GM19193 (cell line): ENCODE data around the gene CCDC92B.

Experiments
- POLR2A ChIP-seq: IDR thresholded peaks from 4 replicates; pipeline ENCODE4 v1.6.1; 2011; ENCODE audit not compliant: insufficient read depth, insufficient read length; ENCODE audit errors: extremely low read depth

Gene CCDC92B

GRCh38 chr17:2713881-2714280, 35.6 kb downstream of the CCDC92B start:
- no peak for TF ChIP-seq POLR2A

- no peak for TF ChIP-seq POLR2A
Observed at GRCh38 chr17:2712300-2713043, 37.0 kb downstream of the CCDC92B start.

DNA sequence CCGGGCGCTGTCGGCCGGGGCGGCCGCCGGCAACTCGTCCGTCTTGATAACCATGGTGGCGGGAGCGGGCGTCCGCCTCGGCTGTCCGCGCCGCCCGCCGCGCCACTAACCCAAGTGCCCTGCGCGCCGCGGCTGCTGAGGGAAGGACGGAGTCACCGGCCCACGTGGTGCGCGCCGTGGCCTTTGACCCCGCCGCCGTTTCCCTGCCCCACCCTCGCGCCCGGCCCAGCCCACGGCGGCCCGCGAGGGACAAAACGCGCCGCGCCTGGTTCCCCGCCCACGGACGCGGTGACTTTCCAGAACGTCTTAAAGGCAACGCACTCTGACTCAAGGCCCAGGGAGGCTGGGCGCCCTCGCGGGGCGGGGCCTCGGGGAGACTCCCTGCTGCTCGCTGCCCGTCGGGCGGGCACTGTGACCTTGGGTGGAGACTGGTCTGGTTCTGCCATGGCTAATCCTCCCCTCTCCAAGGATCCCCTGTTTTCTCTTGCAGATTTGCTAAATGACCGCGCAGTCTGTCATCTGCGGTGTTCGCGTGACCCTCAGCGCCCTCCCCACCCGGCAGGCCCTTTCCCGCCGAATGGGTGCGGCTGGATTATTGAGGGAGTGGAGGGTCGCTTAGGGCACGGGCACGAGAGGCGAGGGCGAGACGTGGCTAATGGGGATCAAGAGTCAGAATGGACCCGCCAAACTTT, 37.7 kb downstream of the CCDC92B start, which contains the start of gene CLUH:
Gene CLUH, minus strand, starts transcription at position 157 of the 692 bp plus-strand sequence. Its CDS starts 103 bp downstream, at position 54.
- TF ChIP-seq POLR2A = peak; percentile 84

GRCh38 chr17:2710803-2711607, 38.4 kb downstream of the CCDC92B start:
- peak; percentile 18 for TF ChIP-seq POLR2A

DNA sequence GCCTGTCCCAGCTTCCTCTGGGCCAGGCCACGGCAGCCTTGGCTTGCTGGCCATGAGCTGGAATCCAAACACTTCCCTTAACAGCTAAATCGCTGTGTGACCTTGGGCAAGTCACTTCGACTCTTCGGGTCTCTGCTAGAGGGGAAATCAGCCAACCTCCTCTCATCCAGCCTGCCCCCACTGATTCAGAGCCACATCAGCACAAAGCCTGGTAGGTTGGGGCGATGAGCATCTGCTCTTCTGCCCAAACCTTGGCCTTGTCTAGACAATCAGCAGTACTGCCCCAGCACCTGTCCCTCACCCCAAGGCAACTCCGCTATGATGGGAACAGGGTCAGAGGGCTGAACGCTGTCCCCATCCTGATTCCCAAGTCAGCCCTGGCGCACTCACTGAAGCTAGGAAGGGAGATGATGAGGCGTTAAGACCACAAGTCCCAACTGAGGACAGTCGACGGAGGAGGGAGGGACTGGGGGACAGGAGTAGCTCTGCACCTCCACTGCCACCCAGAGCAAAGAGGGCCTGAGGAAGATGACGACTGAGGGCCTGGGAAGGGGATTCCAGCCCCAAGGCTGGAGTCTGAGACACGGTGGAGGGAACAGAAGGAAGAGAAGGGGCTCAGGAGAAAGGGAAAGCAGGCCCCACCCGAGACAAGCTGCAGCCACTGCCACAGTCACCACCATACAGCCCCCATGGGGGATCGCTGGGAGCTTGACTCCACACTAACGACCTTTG, 39.2 kb downstream of the CCDC92B start:
- TF ChIP-seq POLR2A = no peak

- TF ChIP-seq POLR2A = no peak
Observed at GRCh38 chr17:2709183-2709661, 40.2 kb downstream of the CCDC92B start.

GRCh38 chr17:2708585-2709182, 40.8 kb downstream of the CCDC92B start:
- peak; percentile 34 for TF ChIP-seq POLR2A

DNA sequence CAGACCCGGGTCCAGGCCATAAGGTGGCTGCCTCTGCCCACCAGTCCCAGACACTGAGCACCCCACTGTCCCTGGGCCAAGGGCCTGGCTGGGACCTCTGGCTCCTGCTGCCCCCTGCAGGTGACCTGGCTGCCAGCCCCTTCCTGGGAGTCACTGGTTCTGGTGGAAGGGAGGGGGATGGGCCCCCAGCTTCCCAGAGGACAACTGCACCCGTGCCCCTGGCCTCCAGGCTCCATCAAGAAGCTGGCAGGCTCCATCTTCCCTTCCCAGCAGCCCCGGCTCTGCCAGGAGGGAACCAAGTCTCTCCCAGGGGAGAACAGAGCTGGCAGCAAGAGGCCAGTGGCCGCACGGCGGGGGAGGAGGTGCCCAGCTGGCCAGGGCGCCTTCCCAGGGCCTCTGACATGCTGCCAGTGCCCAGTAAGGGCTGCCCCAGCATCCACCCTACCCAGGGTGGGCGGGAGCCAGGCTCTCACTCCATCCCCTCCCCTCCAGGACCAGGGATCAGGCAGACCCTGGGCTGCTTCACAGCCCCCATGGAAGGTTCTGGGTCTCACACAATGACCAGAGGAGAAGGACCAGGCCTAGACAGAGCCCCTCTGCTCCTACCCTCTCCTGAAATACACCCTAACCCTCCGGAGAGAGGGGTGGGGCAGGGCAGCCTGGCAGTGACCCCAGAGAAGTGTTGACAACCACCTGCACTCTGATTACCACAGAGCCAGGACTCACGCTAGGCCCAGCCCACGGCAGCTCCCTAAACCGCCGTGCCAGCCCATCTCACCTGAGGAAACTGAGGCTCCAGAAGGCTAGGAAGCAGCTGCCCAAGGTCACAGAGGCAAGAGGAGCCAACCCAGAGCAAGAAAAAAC, 41.5 kb downstream of the CCDC92B start:
- no peak for TF ChIP-seq POLR2A

DNA sequence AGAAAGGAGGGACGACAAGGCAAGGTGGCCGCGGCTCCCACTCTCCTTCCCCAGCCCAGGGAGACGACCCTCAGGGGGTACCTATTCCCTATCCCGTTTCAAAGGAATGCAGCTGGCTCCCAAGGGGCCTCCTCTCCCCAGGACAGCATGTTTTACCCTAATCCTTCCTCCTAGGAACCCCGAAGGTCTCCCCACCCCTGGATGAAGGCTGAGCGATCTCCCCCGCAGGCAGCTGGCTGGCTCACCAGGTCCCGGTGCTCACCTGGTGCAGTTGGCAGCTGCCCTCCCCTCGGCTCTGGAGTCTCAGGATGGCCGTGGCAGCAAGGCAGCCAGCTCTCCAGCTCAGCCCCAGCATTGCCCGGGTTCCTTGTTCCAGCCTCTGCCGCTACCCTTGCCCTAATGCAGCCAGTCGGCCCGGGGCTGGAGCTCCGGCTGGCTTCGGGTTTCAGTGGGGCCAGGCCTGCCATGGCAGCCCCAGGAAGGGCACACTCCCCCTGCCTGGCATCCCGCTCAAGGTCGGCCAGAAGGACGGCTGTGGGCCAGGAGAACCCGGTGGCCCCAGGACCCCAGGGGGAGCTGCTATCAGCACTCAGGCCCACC, 42.4 kb downstream of the CCDC92B start:
- no peak for TF ChIP-seq POLR2A

DNA sequence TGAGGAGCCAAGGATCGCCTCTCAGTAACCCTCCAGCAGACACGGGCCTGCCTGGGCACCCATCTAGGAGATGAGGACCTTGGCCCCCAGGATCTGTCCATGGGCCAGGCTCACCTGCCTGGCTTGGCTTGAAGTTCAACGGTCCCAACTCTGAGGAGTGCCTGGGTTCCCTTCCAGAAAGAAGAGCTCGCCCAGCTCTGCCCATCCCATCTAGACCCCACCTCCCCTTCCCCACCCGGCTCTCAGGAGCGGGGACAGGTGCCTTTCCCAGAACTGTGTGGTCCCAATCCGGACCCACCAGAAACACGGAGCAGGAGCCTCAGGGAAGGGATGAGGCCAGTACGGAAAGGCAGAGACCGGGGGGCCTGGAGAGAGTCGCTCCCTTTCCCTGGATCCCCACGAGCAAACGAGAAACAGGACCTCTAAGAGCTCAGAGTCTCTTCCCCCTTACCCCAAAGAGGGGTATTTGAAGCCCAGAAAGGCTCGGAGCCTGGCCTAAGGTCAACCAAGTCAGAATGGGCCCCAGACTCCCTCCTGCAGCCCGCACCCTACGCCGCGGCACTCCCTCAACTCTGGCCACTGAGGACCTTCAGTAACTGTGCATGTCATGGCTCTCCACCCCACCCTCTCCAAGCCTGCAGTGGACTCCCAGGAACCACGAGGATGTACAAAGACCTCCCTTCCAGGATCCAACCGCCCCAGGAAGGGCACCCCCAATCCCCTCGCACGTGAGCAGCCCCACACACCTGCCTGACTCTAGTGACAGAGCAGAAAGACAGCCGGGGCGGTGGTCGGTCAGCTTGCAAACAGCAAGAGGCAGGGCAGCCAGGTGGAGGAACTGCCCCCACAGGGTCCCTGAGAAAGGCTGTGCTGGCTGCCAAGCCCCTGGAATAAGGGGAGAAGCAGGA, 43.3 kb downstream of the CCDC92B start:
- no peak for TF ChIP-seq POLR2A

GRCh38 chr17:2705263-2705662, 44.2 kb downstream of the CCDC92B start:
- no peak for TF ChIP-seq POLR2A

DNA sequence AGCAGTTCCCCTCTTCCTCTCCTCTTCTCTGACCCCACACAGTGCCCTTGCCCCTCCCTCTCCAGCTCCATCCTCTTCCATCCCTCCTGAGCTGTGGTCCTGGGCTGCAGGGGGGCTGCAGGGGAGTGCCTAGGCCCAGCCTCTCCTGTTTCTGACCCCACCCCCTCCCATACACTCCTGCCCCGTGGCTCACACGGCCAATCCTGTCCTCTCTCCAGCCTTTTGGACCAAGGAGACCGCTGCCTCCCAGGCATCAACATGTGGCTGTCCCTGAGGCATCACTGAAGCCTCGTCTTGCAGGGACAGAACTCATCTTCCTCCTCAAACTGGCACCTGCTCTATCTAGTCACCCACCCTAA, 44.6 kb downstream of the CCDC92B start:
- TF ChIP-seq POLR2A = no peak
